Gastrocnemius medialis (tissue), 4 donors: Measurements from ENCODE around the gene TPRX1.

Experiments
- CTCF ChIP-seq, 5 experiments: fragments of 450-650 bp in 3 of 5; fragments of 200-600 bp in 2 of 5; sonication (generic) in 2 of 5; IDR thresholded peaks in 4 of 5; conservative IDR thresholded peaks in 1 of 5; 1 replicate in 4 of 5; 2 replicates in 1 of 5; pipeline ENCODE4 v1.5.1; 2016 to 2019; ENCODE audit warnings: antibody characterized with exemption in 5 of 5, mild to moderate bottlenecking in 3 of 5, moderate library complexity in 3 of 5
- POLR2A ChIP-seq, 2 donors: fragments of 450-650 bp; IDR thresholded peaks; one replicate each; pipeline ENCODE4 v1.6.1; 2017; ENCODE audit warnings: antibody characterized with exemption in 2 of 2, mild to moderate bottlenecking in 2 of 2, moderate library complexity in 2 of 2

GRCh38 chr19:47755065-47755761 is 49.1 kb downstream of the TPRX1 start:
- TF ChIP-seq CTCF (IDR thresholded peaks at IDR 0.05 in 4 of 5, conservative IDR thresholded peaks at IDR 0.05 in 1 of 5) (no peak), POLR2A (IDR thresholded peaks at IDR 0.05) (no peak)
